HEK293 (cell line): ENCODE data around the gene CKMT2.

Experiments used
- CTCF ChIA-PET: fragments of 350-600 bp; formaldehyde crosslinking; extraction: SDS; loops from one replicate; lab custom pipeline; 2021; ENCODE audit warnings: antibody characterized with exemption; lab: Yijun Ruan, JAX
- POLR2A ChIA-PET: fragments of 300-600 bp; formaldehyde crosslinking; extraction: SDS; loops from one replicate; lab custom pipeline; 2020; ENCODE audit warnings: antibody characterized with exemption, inconsistent platforms; lab: Yijun Ruan, JAX
- H3K27ac ChIP-seq: fragments of 200-500 bp; sonication (Bioruptor generic); 2 replicates; pipeline ENCODE4 v1.5.1; 2014; ENCODE audit warnings: low read depth, low read length, control low read depth, inconsistent platforms; ENCODE audit errors: extremely low read depth
- H3K36me3 ChIP-seq, 2 experiments: fragments of 200-500 bp in 1 of 2; sonication (Bioruptor generic) in 1 of 2; 1 replicate in 1 of 2; 2 replicates in 1 of 2; pipeline ENCODE4 v1.5.1; 2014 to 2017; ENCODE audit warnings: inconsistent platforms in 2 of 2, low read length in 2 of 2; ENCODE audit not compliant: control insufficient read depth in 2 of 2, insufficient read depth in 1 of 2
- H3K4me1 ChIP-seq: fragments of 200-500 bp; sonication (Bioruptor generic); 2 replicates; pipeline ENCODE4 v1.5.1; 2014; ENCODE audit warnings: mild to moderate bottlenecking, low read length, inconsistent platforms; ENCODE audit not compliant: control insufficient read depth, insufficient read depth
- H3K4me3 ChIP-seq: 2 replicates; pipeline ENCODE4 v1.5.1; 2011; ENCODE audit warnings: low read depth, mild to moderate bottlenecking, control low read depth, low read length, moderate library complexity
- H3K9me3 ChIP-seq: fragments of 200-500 bp; sonication (Bioruptor generic); 2 replicates; pipeline ENCODE4 v1.5.1; 2014; ENCODE audit warnings: low read depth, low read length, inconsistent platforms; ENCODE audit not compliant: control insufficient read depth, insufficient read depth
- OSR2 ChIP-seq: fragments of 450-650 bp; formaldehyde crosslinking; IDR thresholded peaks from 2 replicates; pipeline ENCODE4 v1.5.1; 2016; ENCODE audit warnings: missing biosample characterization, missing genetic modification characterization
- SCRT1 ChIP-seq: fragments of 450-650 bp; formaldehyde crosslinking; IDR thresholded peaks from 2 replicates; pipeline ENCODE4 v1.5.1; 2016; ENCODE audit warnings: missing biosample characterization, missing genetic modification characterization, borderline replicate concordance
- ZBTB20 ChIP-seq: fragments of 450-650 bp; formaldehyde crosslinking; IDR thresholded peaks from 2 replicates; pipeline ENCODE4 v1.5.1; 2016; ENCODE audit warnings: missing biosample characterization, missing genetic modification characterization
- ZNF266 ChIP-seq: fragments of 450-650 bp; formaldehyde crosslinking; IDR thresholded peaks from 2 replicates; pipeline ENCODE4 v1.5.1; 2016; ENCODE audit warnings: missing biosample characterization, missing genetic modification characterization, low read depth
- ZNF311 ChIP-seq: fragments of 450-650 bp; formaldehyde crosslinking; IDR thresholded peaks from 2 replicates; pipeline ENCODE4 v1.5.1; 2017; ENCODE audit warnings: missing biosample characterization, missing genetic modification characterization, borderline replicate concordance
- ZNF37A ChIP-seq: fragments of 450-650 bp; IDR thresholded peaks from 2 replicates; pipeline ENCODE4 v1.5.1; 2018; ENCODE audit warnings: missing biosample characterization, missing genetic modification characterization
- ZSCAN30 ChIP-seq: fragments of 450-650 bp; IDR thresholded peaks from 2 replicates; pipeline ENCODE4 v1.5.1; 2018; ENCODE audit warnings: missing biosample characterization, mild to moderate bottlenecking, missing genetic modification characterization, moderate library complexity
- TF ChIP-seq, protein P1 (sequence below): fragments of 450-650 bp; formaldehyde crosslinking; conservative IDR thresholded peaks from 2 replicates; pipeline ENCODE4 v1.5.1; 2016; ENCODE audit warnings: low read depth, missing biosample characterization, missing genetic modification characterization
- TF ChIP-seq, protein P2 (sequence below): fragments of 450-650 bp; formaldehyde crosslinking; IDR thresholded peaks from 2 replicates; pipeline ENCODE4 v1.5.1; 2016; ENCODE audit warnings: missing biosample characterization, missing genetic modification characterization
- TF ChIP-seq, protein P3 (sequence below): fragments of 450-650 bp; formaldehyde crosslinking; IDR thresholded peaks from 2 replicates; pipeline ENCODE4 v1.5.1; 2016; ENCODE audit warnings: missing biosample characterization, missing genetic modification characterization, low read depth
- TF ChIP-seq, protein P4 (sequence below): fragments of 450-650 bp; formaldehyde crosslinking; IDR thresholded peaks from 2 replicates; pipeline ENCODE4 v1.5.1; 2016; ENCODE audit warnings: missing biosample characterization, missing genetic modification characterization, borderline replicate concordance
- TF ChIP-seq, protein P5 (sequence below): fragments of 450-650 bp; formaldehyde crosslinking; IDR thresholded peaks from 2 replicates; pipeline ENCODE4 v1.5.1; 2017; ENCODE audit warnings: missing biosample characterization, mild to moderate bottlenecking, missing genetic modification characterization, moderate library complexity

CKMT2 gene

DNA sequence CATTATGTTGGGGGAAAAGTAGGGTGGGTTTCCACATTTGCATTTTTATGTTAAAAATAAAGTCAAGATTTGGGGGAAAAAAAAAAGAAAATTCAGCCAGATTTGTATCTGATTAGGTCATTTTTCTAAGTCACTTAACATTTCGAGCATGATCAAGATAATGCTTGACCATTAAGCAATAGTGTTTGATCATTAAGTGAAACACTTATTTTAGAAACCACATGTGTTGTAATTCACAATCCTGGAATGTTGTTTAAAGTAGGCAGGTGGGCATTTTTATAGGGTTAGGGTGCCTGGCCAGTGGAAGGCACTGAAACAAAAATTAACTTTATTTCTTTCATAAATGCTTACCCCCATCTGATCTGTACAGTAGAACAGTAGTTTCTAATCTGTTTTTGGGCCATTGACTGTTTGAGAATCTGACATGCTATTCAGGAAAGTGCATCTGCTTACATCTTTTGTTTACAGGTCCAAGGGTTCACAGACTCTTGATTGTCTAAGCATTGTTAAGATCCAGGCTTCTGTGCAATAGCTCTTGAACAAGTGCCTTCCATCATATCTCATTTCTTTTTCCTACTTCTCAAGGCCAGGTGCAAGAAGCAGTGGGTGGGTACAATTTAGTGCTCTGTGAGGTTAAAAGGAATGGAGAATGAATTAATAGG is 77.4 kb downstream of the CKMT2 start:
- H3K9me3 ChIP-seq, result no peaks in the 10 kb centered on the region
- no peaks in the 10 kb centered on the region for H3K4me1 ChIP-seq
- ChIA-PET POLR2A (interaction anchor here (1.4 kb wide), 1 partner anchor 9 kb away, joined by 3 read pairs; the partner anchor contains the start of gene ZCCHC9), CTCF (interaction anchor here (0.8 to 1.6 kb wide), 2 partner anchors 11 to 87 kb away, joined by 3 to 6 read pairs; no protein-coding TSS in a partner anchor)
- no peak for TF ChIP-seq ZBTB20 (tag by site-specific recombination)
- no peak for TF ChIP-seq ZNF311 (tag by site-specific recombination)
- no peak for TF ChIP-seq ZNF266 (tag by site-specific recombination)
- TF ChIP-seq, protein P1, sequence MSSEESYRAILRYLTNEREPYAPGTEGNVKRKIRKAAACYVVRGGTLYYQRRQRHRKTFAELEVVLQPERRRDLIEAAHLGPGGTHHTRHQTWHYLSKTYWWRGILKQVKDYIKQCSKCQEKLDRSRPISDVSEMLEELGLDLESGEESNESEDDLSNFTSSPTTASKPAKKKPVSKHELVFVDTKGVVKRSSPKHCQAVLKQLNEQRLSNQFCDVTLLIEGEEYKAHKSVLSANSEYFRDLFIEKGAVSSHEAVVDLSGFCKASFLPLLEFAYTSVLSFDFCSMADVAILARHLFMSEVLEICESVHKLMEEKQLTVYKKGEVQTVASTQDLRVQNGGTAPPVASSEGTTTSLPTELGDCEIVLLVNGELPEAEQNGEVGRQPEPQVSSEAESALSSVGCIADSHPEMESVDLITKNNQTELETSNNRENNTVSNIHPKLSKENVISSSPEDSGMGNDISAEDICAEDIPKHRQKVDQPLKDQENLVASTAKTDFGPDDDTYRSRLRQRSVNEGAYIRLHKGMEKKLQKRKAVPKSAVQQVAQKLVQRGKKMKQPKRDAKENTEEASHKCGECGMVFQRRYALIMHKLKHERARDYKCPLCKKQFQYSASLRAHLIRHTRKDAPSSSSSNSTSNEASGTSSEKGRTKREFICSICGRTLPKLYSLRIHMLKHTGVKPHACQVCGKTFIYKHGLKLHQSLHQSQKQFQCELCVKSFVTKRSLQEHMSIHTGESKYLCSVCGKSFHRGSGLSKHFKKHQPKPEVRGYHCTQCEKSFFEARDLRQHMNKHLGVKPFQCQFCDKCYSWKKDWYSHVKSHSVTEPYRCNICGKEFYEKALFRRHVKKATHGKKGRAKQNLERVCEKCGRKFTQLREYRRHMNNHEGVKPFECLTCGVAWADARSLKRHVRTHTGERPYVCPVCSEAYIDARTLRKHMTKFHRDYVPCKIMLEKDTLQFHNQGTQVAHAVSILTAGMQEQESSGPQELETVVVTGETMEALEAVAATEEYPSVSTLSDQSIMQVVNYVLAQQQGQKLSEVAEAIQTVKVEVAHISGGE (tag by site-specific recombination), result no peak
- TF ChIP-seq SCRT1 (tag by site-specific recombination), result no peak
- TF ChIP-seq, protein P2, sequence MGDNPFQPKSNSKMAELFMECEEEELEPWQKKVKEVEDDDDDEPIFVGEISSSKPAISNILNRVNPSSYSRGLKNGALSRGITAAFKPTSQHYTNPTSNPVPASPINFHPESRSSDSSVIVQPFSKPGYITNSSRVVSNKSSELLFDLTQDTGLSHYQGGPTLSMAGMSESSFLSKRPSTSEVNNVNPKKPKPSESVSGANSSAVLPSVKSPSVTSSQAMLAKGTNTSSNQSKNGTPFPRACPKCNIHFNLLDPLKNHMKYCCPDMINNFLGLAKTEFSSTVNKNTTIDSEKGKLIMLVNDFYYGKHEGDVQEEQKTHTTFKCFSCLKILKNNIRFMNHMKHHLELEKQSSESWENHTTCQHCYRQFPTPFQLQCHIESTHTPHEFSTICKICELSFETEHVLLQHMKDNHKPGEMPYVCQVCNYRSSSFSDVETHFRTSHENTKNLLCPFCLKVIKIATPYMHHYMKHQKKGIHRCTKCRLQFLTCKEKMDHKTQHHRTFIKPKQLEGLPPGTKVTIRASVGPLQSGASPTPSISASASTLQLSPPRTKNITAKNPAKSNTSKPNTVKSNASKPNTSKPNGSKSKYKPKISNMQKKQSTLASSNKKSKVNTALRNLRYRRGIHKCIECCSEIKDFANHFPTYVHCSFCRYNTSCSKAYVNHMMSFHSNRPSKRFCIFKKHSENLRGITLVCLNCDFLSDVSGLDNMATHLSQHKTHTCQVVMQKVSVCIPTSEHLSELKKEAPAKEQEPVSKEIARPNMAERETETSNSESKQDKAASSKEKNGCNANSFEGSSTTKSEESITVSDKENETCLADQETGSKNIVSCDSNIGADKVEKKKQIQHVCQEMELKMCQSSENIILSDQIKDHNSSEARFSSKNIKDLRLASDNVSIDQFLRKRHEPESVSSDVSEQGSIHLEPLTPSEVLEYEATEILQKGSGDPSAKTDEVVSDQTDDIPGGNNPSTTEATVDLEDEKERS (tag by site-specific recombination), result no peak
- no peak for TF ChIP-seq OSR2 (tag by site-specific recombination)
- TF ChIP-seq, protein P3, sequence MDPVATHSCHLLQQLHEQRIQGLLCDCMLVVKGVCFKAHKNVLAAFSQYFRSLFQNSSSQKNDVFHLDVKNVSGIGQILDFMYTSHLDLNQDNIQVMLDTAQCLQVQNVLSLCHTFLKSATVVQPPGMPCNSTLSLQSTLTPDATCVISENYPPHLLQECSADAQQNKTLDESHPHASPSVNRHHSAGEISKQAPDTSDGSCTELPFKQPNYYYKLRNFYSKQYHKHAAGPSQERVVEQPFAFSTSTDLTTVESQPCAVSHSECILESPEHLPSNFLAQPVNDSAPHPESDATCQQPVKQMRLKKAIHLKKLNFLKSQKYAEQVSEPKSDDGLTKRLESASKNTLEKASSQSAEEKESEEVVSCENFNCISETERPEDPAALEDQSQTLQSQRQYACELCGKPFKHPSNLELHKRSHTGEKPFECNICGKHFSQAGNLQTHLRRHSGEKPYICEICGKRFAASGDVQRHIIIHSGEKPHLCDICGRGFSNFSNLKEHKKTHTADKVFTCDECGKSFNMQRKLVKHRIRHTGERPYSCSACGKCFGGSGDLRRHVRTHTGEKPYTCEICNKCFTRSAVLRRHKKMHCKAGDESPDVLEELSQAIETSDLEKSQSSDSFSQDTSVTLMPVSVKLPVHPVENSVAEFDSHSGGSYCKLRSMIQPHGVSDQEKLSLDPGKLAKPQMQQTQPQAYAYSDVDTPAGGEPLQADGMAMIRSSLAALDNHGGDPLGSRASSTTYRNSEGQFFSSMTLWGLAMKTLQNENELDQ (tag by site-specific recombination), result no peak
- no peak for TF ChIP-seq ZSCAN30 (tag by site-specific recombination)
- TF ChIP-seq, protein P4, sequence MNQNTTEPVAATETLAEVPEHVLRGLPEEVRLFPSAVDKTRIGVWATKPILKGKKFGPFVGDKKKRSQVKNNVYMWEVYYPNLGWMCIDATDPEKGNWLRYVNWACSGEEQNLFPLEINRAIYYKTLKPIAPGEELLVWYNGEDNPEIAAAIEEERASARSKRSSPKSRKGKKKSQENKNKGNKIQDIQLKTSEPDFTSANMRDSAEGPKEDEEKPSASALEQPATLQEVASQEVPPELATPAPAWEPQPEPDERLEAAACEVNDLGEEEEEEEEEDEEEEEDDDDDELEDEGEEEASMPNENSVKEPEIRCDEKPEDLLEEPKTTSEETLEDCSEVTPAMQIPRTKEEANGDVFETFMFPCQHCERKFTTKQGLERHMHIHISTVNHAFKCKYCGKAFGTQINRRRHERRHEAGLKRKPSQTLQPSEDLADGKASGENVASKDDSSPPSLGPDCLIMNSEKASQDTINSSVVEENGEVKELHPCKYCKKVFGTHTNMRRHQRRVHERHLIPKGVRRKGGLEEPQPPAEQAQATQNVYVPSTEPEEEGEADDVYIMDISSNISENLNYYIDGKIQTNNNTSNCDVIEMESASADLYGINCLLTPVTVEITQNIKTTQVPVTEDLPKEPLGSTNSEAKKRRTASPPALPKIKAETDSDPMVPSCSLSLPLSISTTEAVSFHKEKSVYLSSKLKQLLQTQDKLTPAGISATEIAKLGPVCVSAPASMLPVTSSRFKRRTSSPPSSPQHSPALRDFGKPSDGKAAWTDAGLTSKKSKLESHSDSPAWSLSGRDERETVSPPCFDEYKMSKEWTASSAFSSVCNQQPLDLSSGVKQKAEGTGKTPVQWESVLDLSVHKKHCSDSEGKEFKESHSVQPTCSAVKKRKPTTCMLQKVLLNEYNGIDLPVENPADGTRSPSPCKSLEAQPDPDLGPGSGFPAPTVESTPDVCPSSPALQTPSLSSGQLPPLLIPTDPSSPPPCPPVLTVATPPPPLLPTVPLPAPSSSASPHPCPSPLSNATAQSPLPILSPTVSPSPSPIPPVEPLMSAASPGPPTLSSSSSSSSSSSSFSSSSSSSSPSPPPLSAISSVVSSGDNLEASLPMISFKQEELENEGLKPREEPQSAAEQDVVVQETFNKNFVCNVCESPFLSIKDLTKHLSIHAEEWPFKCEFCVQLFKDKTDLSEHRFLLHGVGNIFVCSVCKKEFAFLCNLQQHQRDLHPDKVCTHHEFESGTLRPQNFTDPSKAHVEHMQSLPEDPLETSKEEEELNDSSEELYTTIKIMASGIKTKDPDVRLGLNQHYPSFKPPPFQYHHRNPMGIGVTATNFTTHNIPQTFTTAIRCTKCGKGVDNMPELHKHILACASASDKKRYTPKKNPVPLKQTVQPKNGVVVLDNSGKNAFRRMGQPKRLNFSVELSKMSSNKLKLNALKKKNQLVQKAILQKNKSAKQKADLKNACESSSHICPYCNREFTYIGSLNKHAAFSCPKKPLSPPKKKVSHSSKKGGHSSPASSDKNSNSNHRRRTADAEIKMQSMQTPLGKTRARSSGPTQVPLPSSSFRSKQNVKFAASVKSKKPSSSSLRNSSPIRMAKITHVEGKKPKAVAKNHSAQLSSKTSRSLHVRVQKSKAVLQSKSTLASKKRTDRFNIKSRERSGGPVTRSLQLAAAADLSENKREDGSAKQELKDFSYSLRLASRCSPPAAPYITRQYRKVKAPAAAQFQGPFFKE (tag by site-specific recombination), result no peak
- TF ChIP-seq, protein P5, sequence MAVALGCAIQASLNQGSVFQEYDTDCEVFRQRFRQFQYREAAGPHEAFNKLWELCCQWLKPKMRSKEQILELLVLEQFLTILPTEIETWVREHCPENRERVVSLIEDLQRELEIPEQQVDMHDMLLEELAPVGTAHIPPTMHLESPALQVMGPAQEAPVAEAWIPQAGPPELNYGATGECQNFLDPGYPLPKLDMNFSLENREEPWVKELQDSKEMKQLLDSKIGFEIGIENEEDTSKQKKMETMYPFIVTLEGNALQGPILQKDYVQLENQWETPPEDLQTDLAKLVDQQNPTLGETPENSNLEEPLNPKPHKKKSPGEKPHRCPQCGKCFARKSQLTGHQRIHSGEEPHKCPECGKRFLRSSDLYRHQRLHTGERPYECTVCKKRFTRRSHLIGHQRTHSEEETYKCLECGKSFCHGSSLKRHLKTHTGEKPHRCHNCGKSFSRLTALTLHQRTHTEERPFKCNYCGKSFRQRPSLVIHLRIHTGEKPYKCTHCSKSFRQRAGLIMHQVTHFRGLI (tag by site-specific recombination), result no peak
- no peak for TF ChIP-seq ZNF37A (tag by site-specific recombination)
- H3K36me3 ChIP-seq, result peaks cover 19 to 51% of the 10 kb centered on the region in 2 experiments; a peak in 2 of 3 replicates
- H3K27ac ChIP-seq, result no peak overlapping the region
- H3K4me3 ChIP-seq, result no peak overlapping the region
